Activated B cell treated with CpG ODN at 0.5 μM for 24 hours (primary cell): Measurements from ENCODE around the gene SHQ1. TPM values are rescaled to one million over a fixed set of nuclear protein-coding genes. Genes with fewer than 3 reads are reported as not detected.

ENCODE experiments used
- ATAC-seq: fragments of 200-7000 bp; cut with Tn5 transposase; one replicate; pipeline ENCODE4 v1.10.0; 2021; ENCODE audit warnings: low read depth, mild to moderate bottlenecking, moderate library complexity
- CTCF ChIA-PET: fragments of 350-600 bp; sonication (Branson Sonifier 250); formaldehyde crosslinking; loops from one replicate; lab custom pipeline; 2021; ENCODE audit warnings: antibody characterized with exemption; lab: Charles Lee
- POLR2A ChIA-PET: fragments of 350-600 bp; sonication (Branson Sonifier 250); formaldehyde crosslinking; loops from one replicate; lab custom pipeline; 2021; ENCODE audit warnings: antibody characterized with exemption; lab: Charles Lee
- DNase-seq: peaks from one replicate; pipeline ENCODE4 v3.0.0; 2022
- H3K27ac Mint-ChIP-seq: one replicate; pipeline ENCODE4 v1.8.0; 2020; ENCODE audit warnings: mixed read lengths
- H3K27me3 Mint-ChIP-seq: one replicate; pipeline ENCODE4 v1.8.0; 2021; ENCODE audit warnings: mixed read lengths
- H3K36me3 Mint-ChIP-seq: one replicate; pipeline ENCODE4 v1.8.0; 2021; ENCODE audit warnings: low read depth, mixed read lengths
- H3K4me1 Mint-ChIP-seq: one replicate; pipeline ENCODE4 v1.8.0; 2021; ENCODE audit warnings: mixed read lengths
- H3K4me3 Mint-ChIP-seq: one replicate; pipeline ENCODE4 v1.8.0; 2020; ENCODE audit warnings: mild to moderate bottlenecking, mixed read lengths
- H3K9me3 Mint-ChIP-seq: one replicate; pipeline ENCODE4 v1.8.0; 2020; ENCODE audit warnings: mixed read lengths
- intact Hi-C: fragments of 100-400 bp; cut with micrococcal nuclease; formaldehyde crosslinking; loops from one replicate; pipeline ENCODE4 v1.15.1; 2024
- total RNA-seq: library from RNA; stranded (reverse); gene quantifications from 2 replicates; pipeline ENCODE4 v1.2.3, GENCODE V29; 2022
- TF ChIP-seq, protein P1 (sequence below): fragments of 200-600 bp; IDR thresholded peaks from one replicate; pipeline ENCODE4 v1.8.0; 2022; ENCODE audit warnings: antibody characterized with exemption, mild to moderate bottlenecking

SHQ1 gene
- total RNA-seq, 1 donor from 2014 or later, result 25.3 TPM

DNA sequence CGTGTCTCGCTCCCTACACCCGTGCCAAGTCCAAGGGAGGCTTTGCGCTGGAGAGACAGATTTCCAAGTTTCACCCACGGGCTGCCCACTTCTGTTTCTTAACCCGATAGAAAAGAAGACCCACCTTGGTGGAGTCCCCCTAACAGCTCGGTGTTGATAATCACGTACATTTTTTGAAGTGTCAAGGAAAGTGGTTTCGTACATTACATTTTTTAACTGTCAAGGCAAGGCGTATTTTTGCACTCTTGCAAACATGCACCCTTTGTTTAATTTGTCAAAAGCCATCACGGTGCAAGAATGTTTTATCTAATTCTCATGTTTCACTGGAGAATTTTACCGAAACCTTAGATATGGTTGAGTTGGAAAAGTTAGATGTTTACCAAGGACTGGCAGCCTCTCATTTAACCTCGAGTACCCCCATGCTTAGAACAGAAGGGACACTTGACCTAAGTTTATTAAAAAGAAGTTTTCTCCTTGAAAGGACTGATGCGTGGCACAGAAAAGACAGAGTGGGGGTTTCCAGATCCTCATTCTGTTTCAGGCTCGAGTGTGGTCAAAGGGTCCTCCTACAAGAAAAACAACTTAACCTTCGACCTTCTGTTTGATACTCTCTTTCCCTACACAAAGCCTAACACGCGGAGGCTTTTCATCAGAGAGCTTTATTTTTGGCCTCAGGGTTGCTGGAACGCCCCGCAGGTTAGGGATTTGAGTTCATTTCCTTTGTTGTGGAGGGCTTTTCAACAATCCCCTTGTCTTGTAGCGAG lies 40.5 kb upstream of the SHQ1 start:
- H3K27ac Mint-ChIP-seq, result no peak overlapping the region
- no peaks in the 10 kb centered on the region for H3K36me3 Mint-ChIP-seq
- no peak for ATAC-seq
- TF ChIP-seq, protein P1, sequence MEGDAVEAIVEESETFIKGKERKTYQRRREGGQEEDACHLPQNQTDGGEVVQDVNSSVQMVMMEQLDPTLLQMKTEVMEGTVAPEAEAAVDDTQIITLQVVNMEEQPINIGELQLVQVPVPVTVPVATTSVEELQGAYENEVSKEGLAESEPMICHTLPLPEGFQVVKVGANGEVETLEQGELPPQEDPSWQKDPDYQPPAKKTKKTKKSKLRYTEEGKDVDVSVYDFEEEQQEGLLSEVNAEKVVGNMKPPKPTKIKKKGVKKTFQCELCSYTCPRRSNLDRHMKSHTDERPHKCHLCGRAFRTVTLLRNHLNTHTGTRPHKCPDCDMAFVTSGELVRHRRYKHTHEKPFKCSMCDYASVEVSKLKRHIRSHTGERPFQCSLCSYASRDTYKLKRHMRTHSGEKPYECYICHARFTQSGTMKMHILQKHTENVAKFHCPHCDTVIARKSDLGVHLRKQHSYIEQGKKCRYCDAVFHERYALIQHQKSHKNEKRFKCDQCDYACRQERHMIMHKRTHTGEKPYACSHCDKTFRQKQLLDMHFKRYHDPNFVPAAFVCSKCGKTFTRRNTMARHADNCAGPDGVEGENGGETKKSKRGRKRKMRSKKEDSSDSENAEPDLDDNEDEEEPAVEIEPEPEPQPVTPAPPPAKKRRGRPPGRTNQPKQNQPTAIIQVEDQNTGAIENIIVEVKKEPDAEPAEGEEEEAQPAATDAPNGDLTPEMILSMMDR, result no peak
- ChIA-PET POLR2A (interaction anchor here (1.1 kb wide), 1 partner anchor 15 kb away, joined by 3 read pairs; no protein-coding TSS in a partner anchor), CTCF (no interaction called here)
- intact Hi-C loops, result no loop called here
- DNase-seq, result no peak
- H3K4me3 Mint-ChIP-seq, result peak overlapping the region; percentile 45
- H3K4me1 Mint-ChIP-seq, result peaks cover 12% of the 10 kb centered on the region
- peaks cover 5% of the 10 kb centered on the region for H3K9me3 Mint-ChIP-seq
- peaks cover 73% of the 10 kb centered on the region for H3K27me3 Mint-ChIP-seq

DNA sequence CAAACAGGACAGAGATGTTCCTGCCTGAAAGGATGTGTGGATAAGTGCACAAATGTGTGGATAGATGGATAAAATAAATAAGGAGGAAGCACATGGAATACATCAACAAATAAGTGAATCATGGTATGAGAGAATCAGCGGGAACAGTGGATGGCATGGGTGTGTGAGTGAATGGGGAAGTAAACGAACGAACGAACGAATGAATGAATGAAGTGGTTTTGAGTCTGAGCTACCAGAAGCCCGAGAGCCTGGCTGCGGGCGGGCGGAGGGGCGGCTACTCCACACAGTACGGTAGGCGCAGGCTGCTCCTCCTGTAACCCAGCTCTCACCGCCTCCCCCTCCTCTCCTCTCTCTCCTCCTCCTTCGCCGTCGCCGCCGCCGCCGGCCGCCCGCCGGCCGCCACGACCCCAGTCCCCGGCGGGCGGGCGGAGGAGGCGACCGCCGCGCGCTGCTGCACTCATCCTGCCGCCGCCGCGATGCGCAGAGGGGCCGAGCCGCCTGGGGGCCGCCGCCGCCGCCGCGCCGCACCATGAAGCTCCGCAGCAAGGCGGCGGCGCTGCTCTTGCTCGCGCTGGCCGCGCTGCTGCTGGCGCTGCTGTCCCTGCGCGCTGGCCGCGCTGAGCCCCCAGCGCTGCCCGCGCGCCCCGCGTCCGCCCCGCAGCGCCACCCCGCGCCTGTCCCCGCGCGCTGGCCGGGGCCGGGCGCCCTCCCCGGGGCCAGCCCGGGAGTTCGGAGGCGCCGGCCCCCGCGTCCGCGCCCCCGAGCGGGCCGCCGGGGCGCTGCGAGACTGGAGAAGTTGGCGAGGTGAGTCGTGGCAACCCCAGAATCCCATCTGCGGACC lies 39.7 kb upstream of the SHQ1 start, which contains the start of gene GXYLT2:
TSS of gene GXYLT2 (plus strand) at position 342 of the 841 bp plus-strand sequence. CDS start at position 530, 188 bp downstream.
- H3K27me3 Mint-ChIP-seq, result peaks cover 68% of the 10 kb centered on the region
- CTCF ChIA-PET, result interaction anchor here (1.4 kb wide), 1 partner anchor 37 kb away, joined by 3 read pairs; no protein-coding TSS in a partner anchor
- peak within 1 kb of the TSS; percentile 70 for H3K4me3 Mint-ChIP-seq
- no peak within 1 kb of the TSS for H3K27ac Mint-ChIP-seq
- no peaks in the 10 kb centered on the region for H3K36me3 Mint-ChIP-seq
- H3K4me1 Mint-ChIP-seq, result peaks cover 12% of the 10 kb centered on the region
- intact Hi-C loops, result no loop called here
- peaks cover 9% of the 10 kb centered on the region for H3K9me3 Mint-ChIP-seq
- POLR2A ChIA-PET, result interaction anchor here (1.1 kb wide), 1 partner anchor 14 kb away, joined by 3 read pairs; no protein-coding TSS in a partner anchor
- no peak for DNase-seq
- TF ChIP-seq, protein P1, result no peak
- ATAC-seq, result peak; percentile 71

DNA sequence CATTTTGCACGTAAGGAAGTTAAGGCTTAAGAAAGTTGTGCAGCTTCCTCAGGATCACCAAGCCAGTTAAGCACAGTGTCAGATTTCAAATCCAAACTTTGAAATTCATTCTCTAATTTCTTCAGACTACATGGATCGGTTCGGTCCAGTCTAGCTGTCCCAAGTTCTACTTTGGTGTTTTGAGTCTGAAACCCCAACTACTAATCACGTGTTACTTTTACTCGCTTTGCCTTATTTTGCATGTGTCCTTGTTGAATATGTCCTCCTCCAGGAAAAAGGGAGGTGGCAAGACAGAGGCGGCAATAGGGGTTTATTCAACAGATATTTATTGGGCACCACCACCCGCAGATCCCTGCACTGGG lies 39.1 kb upstream of the SHQ1 start:
- Mint-ChIP-seq H3K27me3 (peaks cover 66% of the 10 kb centered on the region), H3K9me3 (peaks cover 10% of the 10 kb centered on the region), H3K36me3 (no peaks in the 10 kb centered on the region), H3K27ac (no peak overlapping the region), H3K4me3 (peak overlapping the region; percentile 70), H3K4me1 (peaks cover 12% of the 10 kb centered on the region)
- ChIA-PET POLR2A (interaction anchor here (1.1 kb wide), 1 partner anchor 14 kb away, joined by 3 read pairs; no protein-coding TSS in a partner anchor), CTCF (interaction anchor here (1.4 kb wide), 1 partner anchor 36 kb away, joined by 3 read pairs; no protein-coding TSS in a partner anchor)
- no peak for DNase-seq
- intact Hi-C loops, result no loop called here
- no peak for ATAC-seq
- TF ChIP-seq, protein P1, result no peak

DNA sequence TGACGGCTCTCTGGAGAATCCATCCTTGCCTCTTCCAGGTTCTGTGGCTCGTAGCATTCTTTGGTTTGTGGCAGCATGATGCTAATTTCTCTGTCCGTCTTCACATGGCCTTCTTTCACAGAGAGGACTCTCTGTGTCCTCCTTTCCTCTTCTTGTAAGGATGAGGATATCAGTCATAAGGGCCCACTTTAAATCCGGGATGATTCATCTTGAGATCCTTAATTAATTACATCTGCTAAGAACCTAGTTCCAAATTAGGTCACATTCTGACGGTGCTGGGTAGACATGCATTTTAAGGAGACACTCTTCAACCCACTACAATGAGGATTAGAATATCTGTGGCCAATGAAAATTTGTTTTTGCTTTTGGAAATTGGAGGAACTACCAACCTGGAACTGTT lies 23.9 kb upstream of the SHQ1 start:
- Mint-ChIP-seq H3K36me3 (no peaks in the 10 kb centered on the region), H3K27me3 (peaks cover 8% of the 10 kb centered on the region), H3K4me3 (no peak overlapping the region), H3K9me3 (no peaks in the 10 kb centered on the region), H3K4me1 (no peaks in the 10 kb centered on the region), H3K27ac (no peak overlapping the region)
- TF ChIP-seq, protein P1, result no peak
- ChIA-PET CTCF (no interaction called here), POLR2A (no interaction called here)
- ATAC-seq (no peak), DNase-seq (no peak)
- intact Hi-C loops, result no loop called here
